Measurements from ENCODE around the gene VWA3B. TPM values are rescaled to one million over a fixed set of nuclear protein-coding genes. Genes with fewer than 3 reads are reported as not detected.
"Not testable (repeated sequence)": the region's sequence is repeated elsewhere in the genome, so short reads cannot be mapped to it uniquely, and the experiment has no call there.

VWA3B gene
- total RNA-seq, 6 experiments from 2014 or later, result 0.09 to 0.24 (median 0.13) TPM; not detected in 2

DNA sequence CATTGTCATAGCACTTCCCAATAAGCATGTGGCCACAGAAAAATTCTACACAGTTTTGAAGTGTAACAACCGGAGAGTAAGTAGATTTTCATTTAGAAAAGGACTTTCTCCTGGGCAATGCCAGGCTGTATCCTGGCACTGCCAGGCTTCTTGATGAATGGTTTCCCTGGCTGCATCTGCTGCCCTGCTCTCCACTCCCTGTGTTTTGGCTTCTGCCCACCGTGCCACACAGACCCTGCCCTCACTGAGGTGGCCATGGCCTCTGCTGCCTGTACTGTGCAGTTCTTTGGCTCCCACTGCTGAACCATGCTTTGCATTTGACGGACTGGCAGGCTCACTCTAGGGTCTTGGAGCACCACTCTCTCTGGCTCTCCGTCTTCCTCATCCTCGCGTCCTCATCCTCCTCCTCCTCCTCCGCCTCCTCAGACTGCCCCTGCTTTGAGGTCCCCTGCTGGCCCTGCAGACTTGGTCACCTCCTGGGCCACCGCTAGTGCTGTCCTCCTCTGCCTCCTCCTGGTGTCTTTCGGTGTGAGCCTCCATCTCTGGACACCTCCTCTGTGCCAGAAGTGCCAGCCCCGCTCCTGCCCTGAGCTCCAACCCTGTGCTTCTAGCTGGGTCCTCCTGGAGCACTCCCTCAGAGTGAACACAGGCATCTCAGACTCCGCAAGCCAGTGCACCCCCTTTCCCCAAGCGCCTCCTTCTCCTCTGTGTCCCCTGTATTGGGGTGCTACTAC, 213.3 kb downstream of the VWA3B start:
- WGBS (ENCODE audit: insufficient coverage, low coverage, low lambda C conversion rate, missing lambda C conversion rate), result 90% methylated on average over 5 of the region's 12 CpGs
- no peaks in the 10 kb centered on the region for H3K36me3 ChIP-seq
- H3K27ac ChIP-seq, result no peak overlapping the region
- H3K27me3 ChIP-seq, result no peaks in the 10 kb centered on the region
- H3K9me3 ChIP-seq, result no peaks in the 10 kb centered on the region
- no peak for DNase-seq
- TF ChIP-seq, protein P1, sequence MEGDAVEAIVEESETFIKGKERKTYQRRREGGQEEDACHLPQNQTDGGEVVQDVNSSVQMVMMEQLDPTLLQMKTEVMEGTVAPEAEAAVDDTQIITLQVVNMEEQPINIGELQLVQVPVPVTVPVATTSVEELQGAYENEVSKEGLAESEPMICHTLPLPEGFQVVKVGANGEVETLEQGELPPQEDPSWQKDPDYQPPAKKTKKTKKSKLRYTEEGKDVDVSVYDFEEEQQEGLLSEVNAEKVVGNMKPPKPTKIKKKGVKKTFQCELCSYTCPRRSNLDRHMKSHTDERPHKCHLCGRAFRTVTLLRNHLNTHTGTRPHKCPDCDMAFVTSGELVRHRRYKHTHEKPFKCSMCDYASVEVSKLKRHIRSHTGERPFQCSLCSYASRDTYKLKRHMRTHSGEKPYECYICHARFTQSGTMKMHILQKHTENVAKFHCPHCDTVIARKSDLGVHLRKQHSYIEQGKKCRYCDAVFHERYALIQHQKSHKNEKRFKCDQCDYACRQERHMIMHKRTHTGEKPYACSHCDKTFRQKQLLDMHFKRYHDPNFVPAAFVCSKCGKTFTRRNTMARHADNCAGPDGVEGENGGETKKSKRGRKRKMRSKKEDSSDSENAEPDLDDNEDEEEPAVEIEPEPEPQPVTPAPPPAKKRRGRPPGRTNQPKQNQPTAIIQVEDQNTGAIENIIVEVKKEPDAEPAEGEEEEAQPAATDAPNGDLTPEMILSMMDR (IDR thresholded peaks at IDR 0.05), result no peak
- TF ChIP-seq POLR2A (IDR thresholded peaks at IDR 0.05), result no peak
- H3K4me3 ChIP-seq, result no peak overlapping the region
- ATAC-seq, result no peak
- intact Hi-C loops (cut with DNase I), result no loop called here
- peaks cover 0 to 15% (median 7%) of the 10 kb centered on the region in 4 donors for H3K4me1 ChIP-seq

DNA sequence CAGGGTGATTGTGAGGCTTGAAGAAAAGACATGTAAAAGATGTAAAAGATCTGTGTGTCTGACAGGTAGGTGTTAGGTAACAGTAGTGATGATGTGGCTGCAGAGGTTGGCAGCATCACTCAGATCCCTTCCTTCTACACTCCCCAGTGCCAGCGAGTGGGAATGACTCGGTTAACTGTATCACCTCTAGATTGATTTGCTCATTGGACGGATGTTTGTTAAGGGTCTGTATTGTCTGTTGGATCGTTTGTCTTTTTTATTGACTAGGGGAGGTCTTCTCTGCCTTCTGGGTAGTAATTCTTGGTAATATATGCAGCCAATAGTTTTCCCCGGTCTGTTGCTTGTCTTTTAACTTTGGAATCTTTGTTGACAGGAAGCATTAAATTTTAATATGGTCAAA, 214.5 kb downstream of the VWA3B start:
- Histone ChIP-seq H3K9me3 (no peaks in the 10 kb centered on the region), H3K4me3 (no peak overlapping the region), H3K4me1 (peaks cover 0 to 5% (median 2%) of the 10 kb centered on the region in 4 donors), H3K27me3 (no peaks in the 10 kb centered on the region), H3K36me3 (no peaks in the 10 kb centered on the region), H3K27ac (no peak overlapping the region)
- no peak for TF ChIP-seq POLR2A (IDR thresholded peaks at IDR 0.05)
- TF ChIP-seq, protein P1 (IDR thresholded peaks at IDR 0.05), result no peak
- intact Hi-C loops (cut with DNase I), result no loop called here
- DNase-seq (no peak), ATAC-seq (no peak)
- WGBS (ENCODE audit: insufficient coverage, low coverage, low lambda C conversion rate, missing lambda C conversion rate), result 60% methylated on average over 3 of the region's 5 CpGs

DNA sequence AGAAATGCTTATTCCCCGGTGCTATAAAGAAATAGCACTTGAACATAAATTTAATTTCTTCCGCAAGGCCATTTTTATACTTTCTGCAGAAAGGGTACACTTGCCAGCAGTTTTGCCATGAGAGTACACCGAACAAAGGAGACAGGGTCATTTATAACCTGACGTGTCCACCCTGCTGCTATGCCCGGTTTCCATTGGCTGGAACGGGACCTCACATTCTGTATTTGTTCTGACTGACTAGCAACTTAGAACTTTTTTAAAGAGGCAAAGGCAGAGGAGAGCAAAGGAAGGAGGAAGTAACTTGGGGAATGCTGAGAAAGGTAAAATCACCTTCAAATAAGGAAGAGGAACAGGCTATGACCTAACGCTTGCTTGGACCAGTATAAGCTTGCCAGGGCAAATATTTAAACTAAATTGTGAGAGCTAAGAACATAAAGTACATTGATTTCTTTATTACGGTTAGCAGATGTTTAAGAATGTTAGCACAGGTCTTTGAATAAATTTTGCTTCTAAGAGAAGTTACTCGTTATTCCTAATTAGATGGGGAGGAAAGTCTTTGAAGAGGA, 220.2 kb downstream of the VWA3B start:
- H3K4me1 ChIP-seq; H3K9me3 ChIP-seq; ATAC-seq; DNase-seq; H3K36me3 ChIP-seq; H3K4me3 ChIP-seq; H3K27me3 ChIP-seq; H3K27ac ChIP-seq; intact Hi-C loops (cut with DNase I): not testable (repeated sequence)
- WGBS (ENCODE audit: insufficient coverage, low coverage, low lambda C conversion rate, missing lambda C conversion rate), result 76% methylated on average over 9 of the region's 9 CpGs

DNA sequence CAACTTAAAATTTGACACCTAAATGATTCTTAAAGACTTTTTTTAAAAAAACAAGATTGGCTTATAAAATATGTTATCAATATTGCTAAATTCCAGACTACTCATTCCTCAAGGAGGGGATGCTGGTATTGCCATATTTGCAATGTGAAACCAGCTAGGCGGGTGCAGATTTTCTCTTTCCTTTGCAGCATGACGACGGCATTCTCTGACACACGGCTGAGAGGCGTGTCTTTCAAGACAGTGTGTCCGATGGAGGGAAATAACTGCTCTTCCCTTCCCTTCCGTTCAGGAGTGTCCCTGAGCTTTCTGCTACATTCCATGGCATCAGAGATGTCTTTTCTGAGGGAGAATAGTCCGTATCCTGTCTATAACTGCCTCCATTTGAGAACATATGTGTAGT, 221.1 kb downstream of the VWA3B start:
- no peaks in the 10 kb centered on the region for H3K9me3 ChIP-seq
- intact Hi-C loops (cut with DNase I), result no loop called here
- no peaks in the 10 kb centered on the region for H3K27me3 ChIP-seq
- DNase-seq (no peak), ATAC-seq (no peak)
- no peaks in the 10 kb centered on the region for H3K4me1 ChIP-seq
- WGBS (ENCODE audit: insufficient coverage, low coverage, low lambda C conversion rate, missing lambda C conversion rate), result 69% methylated on average over 8 of the region's 8 CpGs
- no peak overlapping the region for H3K27ac ChIP-seq
- TF ChIP-seq POLR2A (IDR thresholded peaks at IDR 0.05), result no peak
- TF ChIP-seq, protein P1 (IDR thresholded peaks at IDR 0.05), result no peak
- H3K4me3 ChIP-seq, result no peak overlapping the region
- H3K36me3 ChIP-seq, result no peaks in the 10 kb centered on the region

DNA sequence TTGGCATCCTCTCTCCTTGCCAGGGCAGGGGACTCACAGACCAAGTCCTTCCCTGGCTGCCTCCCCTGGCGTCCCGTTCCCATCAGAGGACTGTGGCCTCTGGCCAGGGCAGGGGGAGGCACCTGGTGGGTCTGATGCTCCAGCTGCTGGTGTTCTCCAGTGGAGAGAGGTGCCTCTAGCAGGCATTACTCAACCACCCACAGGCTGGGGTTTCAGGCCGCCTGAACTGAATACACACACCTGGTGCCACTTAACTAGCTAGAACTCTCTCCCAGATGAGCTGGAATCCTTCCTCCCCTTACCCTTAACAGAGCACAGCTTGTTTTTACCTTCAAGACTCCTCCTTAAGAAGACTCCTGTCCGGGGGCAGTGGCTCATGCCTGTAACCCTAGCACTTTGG, 221.6 kb downstream of the VWA3B start:
- intact Hi-C loops (cut with DNase I), result no loop called here
- Histone ChIP-seq H3K4me3 (no peak overlapping the region), H3K27me3 (no peaks in the 10 kb centered on the region), H3K9me3 (no peaks in the 10 kb centered on the region), H3K27ac (no peak overlapping the region), H3K4me1 (no peaks in the 10 kb centered on the region), H3K36me3 (no peaks in the 10 kb centered on the region)
- TF ChIP-seq, protein P1 (IDR thresholded peaks at IDR 0.05), result no peak
- TF ChIP-seq POLR2A (IDR thresholded peaks at IDR 0.05), result no peak
- ATAC-seq (no peak), DNase-seq (no peak)
- 70% methylated on average over 3 of the region's 4 CpGs for WGBS (ENCODE audit: insufficient coverage, low coverage, low lambda C conversion rate, missing lambda C conversion rate)
